Measurements from ENCODE around the gene SPEN.

SPEN gene

DNA sequence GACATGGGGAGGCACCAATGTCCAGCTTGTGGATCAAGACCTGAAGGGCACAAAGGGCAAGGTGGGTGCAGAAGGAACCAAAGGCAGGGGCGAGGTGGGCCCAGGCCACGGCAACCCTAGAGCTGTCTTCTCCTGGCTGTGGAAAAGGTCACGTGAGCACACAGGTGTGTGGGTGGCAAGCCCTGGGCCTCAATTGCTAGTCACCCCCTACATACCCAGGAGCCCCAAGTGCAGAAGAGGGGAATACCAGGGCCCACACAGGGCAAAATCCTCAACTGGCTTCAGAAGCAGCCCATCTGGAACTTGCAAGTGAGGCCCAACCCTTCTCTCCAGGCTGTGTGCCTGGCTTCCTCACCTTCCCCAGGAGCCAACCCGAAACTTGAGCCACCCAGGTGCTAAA is 102.8 kb downstream of the SPEN start:
- ChIA-PET POLR2A (ENCODE audit: low non-redundant PET) (no interaction called here), CTCF (interaction anchor here (0.7 kb wide), 1 partner anchor 38 kb away, joined by 4 read pairs; no protein-coding TSS in a partner anchor)
- TF ChIP-seq, protein P1, sequence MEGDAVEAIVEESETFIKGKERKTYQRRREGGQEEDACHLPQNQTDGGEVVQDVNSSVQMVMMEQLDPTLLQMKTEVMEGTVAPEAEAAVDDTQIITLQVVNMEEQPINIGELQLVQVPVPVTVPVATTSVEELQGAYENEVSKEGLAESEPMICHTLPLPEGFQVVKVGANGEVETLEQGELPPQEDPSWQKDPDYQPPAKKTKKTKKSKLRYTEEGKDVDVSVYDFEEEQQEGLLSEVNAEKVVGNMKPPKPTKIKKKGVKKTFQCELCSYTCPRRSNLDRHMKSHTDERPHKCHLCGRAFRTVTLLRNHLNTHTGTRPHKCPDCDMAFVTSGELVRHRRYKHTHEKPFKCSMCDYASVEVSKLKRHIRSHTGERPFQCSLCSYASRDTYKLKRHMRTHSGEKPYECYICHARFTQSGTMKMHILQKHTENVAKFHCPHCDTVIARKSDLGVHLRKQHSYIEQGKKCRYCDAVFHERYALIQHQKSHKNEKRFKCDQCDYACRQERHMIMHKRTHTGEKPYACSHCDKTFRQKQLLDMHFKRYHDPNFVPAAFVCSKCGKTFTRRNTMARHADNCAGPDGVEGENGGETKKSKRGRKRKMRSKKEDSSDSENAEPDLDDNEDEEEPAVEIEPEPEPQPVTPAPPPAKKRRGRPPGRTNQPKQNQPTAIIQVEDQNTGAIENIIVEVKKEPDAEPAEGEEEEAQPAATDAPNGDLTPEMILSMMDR (conservative IDR thresholded peaks at IDR 0.05; ENCODE audit: low read depth), result no peak
- no peak for DNase-seq (ENCODE audit: low spot score)
- H3K27ac ChIP-seq, result peak overlapping the region; percentile 100

DNA sequence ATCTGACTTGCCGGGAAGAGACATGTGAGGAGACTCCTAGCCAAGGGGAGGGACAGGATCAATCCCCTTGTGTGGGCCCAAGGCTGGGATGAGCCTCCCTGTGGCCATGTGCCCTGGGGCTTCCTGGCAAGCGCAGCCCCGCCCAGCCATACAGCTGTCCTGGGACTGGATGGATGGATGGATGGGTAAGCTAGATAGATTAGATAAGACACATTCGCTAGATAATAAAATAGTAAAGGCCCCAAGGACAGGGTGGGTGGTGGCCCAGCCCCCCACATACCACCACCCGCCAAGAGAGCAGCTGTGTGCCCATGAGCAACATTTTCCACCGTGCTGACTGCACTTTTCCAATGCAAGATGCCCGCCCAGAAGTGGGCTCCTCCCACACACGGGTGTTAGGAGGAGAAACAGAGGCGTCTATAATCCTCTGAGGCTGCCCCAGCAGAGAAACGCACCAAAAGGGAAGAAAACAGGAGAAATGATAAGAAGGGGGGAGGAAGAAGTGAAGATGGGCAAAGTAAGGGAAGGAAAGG is 103.3 kb downstream of the SPEN start:
- ChIA-PET POLR2A (ENCODE audit: low non-redundant PET) (no interaction called here), CTCF (interaction anchor here (0.7 kb wide), 1 partner anchor 38 kb away, joined by 4 read pairs; no protein-coding TSS in a partner anchor)
- DNase-seq (ENCODE audit: low spot score), result no peak
- peak overlapping the region; percentile 100 for H3K27ac ChIP-seq
- TF ChIP-seq, protein P1 (conservative IDR thresholded peaks at IDR 0.05; ENCODE audit: low read depth), result no peak

DNA sequence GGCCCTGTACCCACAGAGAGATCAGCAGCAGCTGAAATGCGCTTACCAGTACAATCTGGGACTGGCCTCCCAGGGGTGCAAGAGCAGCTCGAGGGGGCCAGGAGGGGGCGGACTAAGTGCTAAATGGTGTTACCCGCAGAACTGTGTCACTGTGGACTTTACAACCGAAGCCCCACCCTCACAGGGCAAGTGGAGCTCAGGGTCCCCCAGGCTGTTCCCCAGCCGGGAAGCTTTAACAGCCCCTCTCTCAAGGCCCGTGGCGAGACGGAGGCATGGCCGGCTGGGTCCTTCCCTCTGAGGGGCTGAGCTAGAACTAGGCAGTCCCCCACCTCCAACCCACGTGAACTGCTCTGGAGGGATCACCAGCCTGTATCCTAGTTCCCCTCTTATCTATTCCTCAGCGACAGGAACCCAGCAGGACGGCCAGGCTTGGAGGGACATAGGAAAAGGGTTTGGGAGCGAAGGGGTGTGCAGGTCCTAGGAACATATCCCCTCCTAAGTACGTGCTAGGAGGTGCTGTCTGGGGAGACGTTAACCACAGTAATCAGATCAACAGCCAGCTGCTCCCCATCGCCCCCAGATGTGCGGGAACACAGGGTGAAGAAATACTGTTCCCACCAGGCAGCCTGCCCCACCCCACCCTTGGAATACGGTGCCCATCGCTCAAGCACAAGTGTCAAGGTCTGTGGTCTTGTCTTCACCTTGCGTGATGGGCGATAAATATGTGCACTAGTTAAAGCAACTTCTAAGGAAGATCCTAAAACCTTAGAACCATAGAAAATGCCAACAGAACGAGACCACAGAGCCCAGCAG is 104.0 kb downstream of the SPEN start:
- POLR2A ChIA-PET (ENCODE audit: low non-redundant PET), result no interaction called here
- TF ChIP-seq, protein P1 (conservative IDR thresholded peaks at IDR 0.05; ENCODE audit: low read depth), result no peak
- peak overlapping the region; percentile 100 for H3K27ac ChIP-seq
- CTCF ChIA-PET, result interaction anchor here (0.6 kb wide), 2 partner anchors 62 to 159 kb away, joined by 3 read pairs; no protein-coding TSS in a partner anchor
- no peak for DNase-seq (ENCODE audit: low spot score)

DNA sequence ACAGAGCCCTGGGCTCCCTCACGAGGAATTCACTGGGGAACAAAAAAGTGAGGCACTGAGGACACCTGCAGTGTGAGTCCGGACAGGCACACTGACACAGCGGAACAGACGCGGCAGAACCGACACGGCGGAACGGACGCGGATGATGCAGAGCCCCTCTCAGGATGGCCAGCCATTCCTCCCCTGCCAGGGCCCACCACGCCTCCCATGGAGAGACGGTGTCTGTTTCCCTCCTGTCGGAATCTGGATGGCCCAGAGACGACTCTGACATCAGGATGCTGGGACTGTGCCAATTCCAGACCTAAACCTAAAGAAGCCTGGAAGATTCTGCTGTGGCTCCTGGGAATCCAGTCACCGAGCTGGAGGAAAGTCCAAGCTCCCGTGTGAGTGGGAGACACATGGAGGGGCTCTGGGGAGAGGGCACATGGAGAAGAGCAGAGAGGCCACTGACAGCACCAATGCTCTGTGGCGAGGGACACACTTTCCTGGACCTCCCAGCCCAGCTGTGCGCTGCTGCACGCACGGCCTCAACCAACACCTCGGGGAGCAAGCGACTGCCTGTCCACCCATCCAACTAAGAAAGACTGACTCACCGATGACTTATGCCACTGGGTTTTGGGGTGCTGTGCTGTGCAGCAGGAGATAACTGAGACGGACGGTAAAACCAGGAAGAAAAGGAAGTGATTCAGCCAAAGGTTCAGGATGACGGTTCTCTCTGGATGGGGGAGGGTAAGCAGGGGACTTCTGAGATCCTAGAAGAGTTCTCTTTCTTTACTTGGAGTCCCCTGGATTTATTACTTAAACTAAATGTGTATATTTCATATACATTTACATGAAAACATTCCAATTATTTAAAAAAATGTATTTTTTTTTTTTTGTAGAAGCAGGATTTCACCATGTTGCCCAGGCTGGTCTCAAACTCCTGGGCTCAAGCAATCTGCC is 105.1 kb downstream of the SPEN start:
- POLR2A ChIA-PET (ENCODE audit: low non-redundant PET), result no interaction called here
- TF ChIP-seq, protein P1 (conservative IDR thresholded peaks at IDR 0.05; ENCODE audit: low read depth), result no peak
- H3K27ac ChIP-seq, result peak overlapping the region; percentile 100
- DNase-seq (ENCODE audit: low spot score), result peak; percentile 96
- CTCF ChIA-PET, result interaction anchor here (0.6 kb wide), 3 partner anchors 63 to 161 kb away, joined by 3 read pairs; no protein-coding TSS in a partner anchor

DNA sequence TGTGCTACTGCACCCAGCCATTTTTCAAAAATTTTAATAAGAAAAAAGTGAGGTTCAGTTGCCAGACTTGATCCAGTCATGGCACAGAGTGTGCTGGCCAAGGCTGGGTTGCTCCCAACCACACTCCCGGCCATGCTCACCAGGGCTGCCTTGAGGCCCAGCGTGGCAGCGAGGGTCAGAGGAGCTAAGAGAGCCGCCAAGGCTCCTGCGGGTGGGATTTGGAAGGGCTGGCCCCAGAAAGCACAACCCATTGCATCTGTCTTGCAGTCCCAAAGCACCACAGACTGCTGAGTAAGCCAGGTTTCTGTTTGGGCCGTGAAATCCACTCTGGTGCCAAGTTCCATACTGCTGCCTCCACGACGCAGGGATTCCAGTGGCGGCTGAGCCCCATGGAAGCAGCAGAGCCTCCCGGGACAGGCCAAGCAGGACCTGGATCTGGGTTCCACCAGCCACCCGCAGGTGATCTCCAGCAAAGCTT is 105.8 kb downstream of the SPEN start:
- CTCF ChIA-PET, result interaction anchor here (0.6 kb wide), 1 partner anchor 21 kb away, joined by 4 read pairs; no protein-coding TSS in a partner anchor
- POLR2A ChIA-PET (ENCODE audit: low non-redundant PET), result no interaction called here
- no peak for DNase-seq (ENCODE audit: low spot score)
- peak overlapping the region; percentile 100 for H3K27ac ChIP-seq
- TF ChIP-seq, protein P1 (conservative IDR thresholded peaks at IDR 0.05; ENCODE audit: low read depth), result no peak

DNA sequence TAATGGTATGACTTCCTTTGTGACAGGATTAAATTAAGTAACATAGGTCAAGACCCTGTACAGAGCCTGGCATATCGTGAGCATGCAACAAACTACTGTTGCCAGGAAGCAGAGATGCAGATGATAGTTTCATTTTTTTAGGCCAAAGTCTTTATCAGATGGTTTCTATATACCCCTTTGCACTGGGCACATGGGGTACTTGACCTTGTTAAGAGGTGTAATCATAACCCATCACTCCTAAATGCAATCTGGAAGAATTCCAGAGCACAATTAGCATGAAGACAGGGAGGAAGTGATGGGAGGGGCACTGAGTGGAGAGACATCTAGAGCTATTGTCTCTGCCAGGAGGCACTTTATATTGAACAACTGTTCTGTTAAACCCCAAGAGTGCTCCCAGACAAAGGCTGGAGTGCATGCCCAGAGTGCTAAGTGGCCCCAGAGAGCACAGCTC is 106.3 kb downstream of the SPEN start:
- TF ChIP-seq, protein P1 (conservative IDR thresholded peaks at IDR 0.05; ENCODE audit: low read depth), result no peak
- ChIA-PET CTCF (interaction anchor here (0.6 kb wide), 1 partner anchor 20 kb away, joined by 4 read pairs; no protein-coding TSS in a partner anchor), POLR2A (ENCODE audit: low non-redundant PET) (no interaction called here)
- H3K27ac ChIP-seq, result peak overlapping the region; percentile 100
- no peak for DNase-seq (ENCODE audit: low spot score)

Measured in RWPE1 (cell line).